Lung (tissue), 12 donors: ENCODE results near the gene SELENOW. TPM values are rescaled to one million over a fixed set of nuclear protein-coding genes. Genes with fewer than 3 reads are reported as not detected.
A peak's percentile ranks its signal among the peaks of the same experiment; 100 is the strongest.

ENCODE experiments used
- ATAC-seq: fragments of 200-7000 bp; cut with Tn5 transposase; one replicate; pipeline ENCODE4 v1.9.1; 2020; ENCODE audit warnings: moderate number of reproducible peaks; ENCODE audit not compliant: insufficient read depth, low FRiP score
- DNase-seq, 3 donors: peaks; one replicate each; pipeline ENCODE4 v3.0.0-alpha.2; 2013 to 2017
- H3K27ac ChIP-seq, 2 donors: one replicate each; pipeline ENCODE4 v1.5.1; 2013; ENCODE audit warnings: mild to moderate bottlenecking in 2 of 2, moderate library complexity in 2 of 2, control low read depth in 1 of 2, inconsistent platforms in 1 of 2, low read depth in 1 of 2, low read length in 1 of 2
- H3K27me3 ChIP-seq, 3 donors: one replicate each; pipeline ENCODE4 v1.5.1; 2013; ENCODE audit warnings: low read length in 2 of 3; ENCODE audit not compliant: control insufficient read depth in 3 of 3, insufficient read depth in 3 of 3
- H3K36me3 ChIP-seq, 4 donors: one replicate each; pipeline ENCODE4 v1.5.1; 2013; ENCODE audit warnings: low read length in 4 of 4, mild to moderate bottlenecking in 1 of 4, moderate library complexity in 1 of 4; ENCODE audit not compliant: control insufficient read depth in 4 of 4, insufficient read depth in 4 of 4
- H3K4me1 ChIP-seq, 5 donors: one replicate each; pipeline ENCODE4 v1.5.1; 2013; ENCODE audit warnings: low read length in 5 of 5, mild to moderate bottlenecking in 2 of 5, moderate library complexity in 1 of 5; ENCODE audit not compliant: control insufficient read depth in 5 of 5, insufficient read depth in 5 of 5
- H3K4me3 ChIP-seq: one replicate; pipeline ENCODE4 v1.5.1; 2013; ENCODE audit warnings: mild to moderate bottlenecking, control low read depth, moderate library complexity
- H3K9ac ChIP-seq, 2 donors: one replicate each; pipeline ENCODE4 v1.5.1; 2013; ENCODE audit warnings: low read length in 2 of 2, control low read depth in 1 of 2; ENCODE audit not compliant: insufficient read depth in 1 of 2
- H3K9me3 ChIP-seq, 4 donors: one replicate each; pipeline ENCODE4 v1.5.1; 2013; ENCODE audit warnings: low read length in 3 of 4, mild to moderate bottlenecking in 1 of 4, moderate library complexity in 1 of 4; ENCODE audit not compliant: control insufficient read depth in 4 of 4, insufficient read depth in 3 of 4
- WGBS, 2 donors: extraction: QIAGEN DNeasy Blood & Tissue Kit; methylation state at CpG; one replicate each; pipeline ENCODE4 v1.1.7; 2013; 5-methylcytosine and 5-hydroxymethylcytosine counted together
- polyA plus RNA-seq, 2 donors: library from polyadenylated mRNA; stranded (reverse); fragments of 200-250 nt; gene quantifications; one replicate each; pipeline ENCODE4 v1.2.1, GENCODE V29; 2013
- total RNA-seq, 2 donors: library from RNA; depleted of rRNA in 1 of 2; stranded (reverse); fragments of >200 nt in 1 of 2; gene quantifications; one replicate each; pipeline ENCODE4 v1.2.1, GENCODE V29; 2014 to 2021
- TF ChIP-seq, protein P1 (sequence below): IDR thresholded peaks from 2 replicates; pipeline ENCODE4 v1.5.1; 2012; ENCODE audit warnings: mild to moderate bottlenecking; ENCODE audit errors: control extremely low read depth, extremely low read depth
- donor health status: control.
- donor health status: control.
- donor health status: Bipolar disorder and iron deficiency.
- donor health status: healthy.
- donor health status: DM: yes; HTN: yes; CAD: no.

SELENOW gene
- total and polyA plus RNA-seq, 4 donors = 104 to 532 (median 346) TPM

DNA sequence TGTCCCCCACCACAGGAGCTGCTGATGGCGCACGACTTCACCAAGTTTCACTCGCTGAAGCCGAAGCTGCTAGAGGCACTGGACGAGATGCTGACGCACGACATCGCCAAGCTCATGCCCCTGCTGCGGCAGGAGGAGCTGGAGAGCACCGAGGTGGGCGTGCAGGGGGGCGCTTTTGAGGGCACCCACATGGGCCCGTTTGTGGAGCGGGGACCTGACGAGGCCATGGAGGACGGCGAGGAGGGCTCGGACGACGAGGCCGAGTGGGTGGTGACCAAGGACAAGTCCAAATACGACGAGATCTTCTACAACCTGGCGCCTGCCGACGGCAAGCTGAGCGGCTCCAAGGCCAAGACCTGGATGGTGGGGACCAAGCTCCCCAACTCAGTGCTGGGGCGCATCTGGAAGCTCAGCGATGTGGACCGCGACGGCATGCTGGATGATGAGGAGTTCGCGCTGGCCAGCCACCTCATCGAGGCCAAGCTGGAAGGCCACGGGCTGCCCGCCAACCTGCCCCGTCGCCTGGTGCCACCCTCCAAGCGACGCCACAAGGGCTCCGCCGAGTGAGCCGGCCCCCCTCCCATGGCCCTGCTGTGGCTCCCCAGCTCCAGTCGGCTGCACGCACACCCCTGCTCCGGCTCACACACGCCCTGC lies 37.5 kb upstream of the SELENOW start:
- no peak overlapping the region for H3K9ac ChIP-seq
- H3K27me3 ChIP-seq = no peaks in the 10 kb centered on the region
- no peak overlapping the region for H3K4me3 ChIP-seq
- H3K27ac ChIP-seq = peak overlapping the region in 1 of 2 donors; percentile 26
- DNase-seq (no peak), ATAC-seq (no peak)
- 93% methylated on average over 48 of the region's 48 CpGs for WGBS, 2 donors
- peaks cover 4 to 23% (median 9%) of the 10 kb centered on the region in 5 donors for H3K4me1 ChIP-seq
- peaks cover 0 to 4% (median 0%) of the 10 kb centered on the region in 4 donors for H3K9me3 ChIP-seq
- H3K36me3 ChIP-seq = peaks cover 0 to 34% (median 19%) of the 10 kb centered on the region in 4 donors
- TF ChIP-seq, protein P1, sequence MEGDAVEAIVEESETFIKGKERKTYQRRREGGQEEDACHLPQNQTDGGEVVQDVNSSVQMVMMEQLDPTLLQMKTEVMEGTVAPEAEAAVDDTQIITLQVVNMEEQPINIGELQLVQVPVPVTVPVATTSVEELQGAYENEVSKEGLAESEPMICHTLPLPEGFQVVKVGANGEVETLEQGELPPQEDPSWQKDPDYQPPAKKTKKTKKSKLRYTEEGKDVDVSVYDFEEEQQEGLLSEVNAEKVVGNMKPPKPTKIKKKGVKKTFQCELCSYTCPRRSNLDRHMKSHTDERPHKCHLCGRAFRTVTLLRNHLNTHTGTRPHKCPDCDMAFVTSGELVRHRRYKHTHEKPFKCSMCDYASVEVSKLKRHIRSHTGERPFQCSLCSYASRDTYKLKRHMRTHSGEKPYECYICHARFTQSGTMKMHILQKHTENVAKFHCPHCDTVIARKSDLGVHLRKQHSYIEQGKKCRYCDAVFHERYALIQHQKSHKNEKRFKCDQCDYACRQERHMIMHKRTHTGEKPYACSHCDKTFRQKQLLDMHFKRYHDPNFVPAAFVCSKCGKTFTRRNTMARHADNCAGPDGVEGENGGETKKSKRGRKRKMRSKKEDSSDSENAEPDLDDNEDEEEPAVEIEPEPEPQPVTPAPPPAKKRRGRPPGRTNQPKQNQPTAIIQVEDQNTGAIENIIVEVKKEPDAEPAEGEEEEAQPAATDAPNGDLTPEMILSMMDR = no peak

DNA sequence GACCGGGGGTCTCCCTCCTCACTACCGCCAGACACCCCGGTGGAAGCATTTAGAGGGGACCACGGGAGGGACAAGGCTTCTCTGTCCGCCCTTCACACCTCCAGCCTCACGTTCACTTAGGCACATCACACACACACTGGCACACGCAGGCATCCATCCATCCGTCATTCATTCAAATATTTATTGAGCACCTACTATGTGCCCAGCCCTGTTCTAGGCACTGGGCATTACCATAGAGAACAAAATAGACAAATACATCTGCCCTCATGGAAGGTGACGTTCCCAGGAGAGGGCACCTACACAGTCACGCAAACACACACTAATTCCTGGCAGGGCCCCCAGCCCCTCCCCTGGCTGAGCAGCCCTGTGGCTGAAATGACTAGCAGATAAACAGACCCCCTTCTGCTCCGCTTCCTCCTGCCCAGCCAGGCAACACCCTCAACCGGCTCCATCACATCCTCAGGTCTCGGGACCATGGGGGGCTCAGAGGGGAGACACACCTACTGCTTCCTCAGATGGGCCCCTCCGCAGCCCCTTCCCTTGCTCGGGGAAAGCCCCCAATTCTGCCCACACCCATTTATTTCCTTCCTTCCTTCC lies 36.9 kb upstream of the SELENOW start:
- TF ChIP-seq, protein P1 = no peak
- peaks cover 0 to 29% (median 13%) of the 10 kb centered on the region in 4 donors for H3K36me3 ChIP-seq
- no peaks in the 10 kb centered on the region for H3K27me3 ChIP-seq
- peaks cover 0 to 4% (median 0%) of the 10 kb centered on the region in 4 donors for H3K9me3 ChIP-seq
- peaks cover 5 to 23% (median 9%) of the 10 kb centered on the region in 5 donors for H3K4me1 ChIP-seq
- peak overlapping the region; percentile 55 to 70 for H3K27ac ChIP-seq
- DNase-seq = no peak
- 72 to 77% methylated on average over 15 of the region's 15 CpGs for WGBS, 2 donors
- ATAC-seq = no peak
- H3K4me3 ChIP-seq = no peak overlapping the region
- no peak overlapping the region for H3K9ac ChIP-seq

DNA sequence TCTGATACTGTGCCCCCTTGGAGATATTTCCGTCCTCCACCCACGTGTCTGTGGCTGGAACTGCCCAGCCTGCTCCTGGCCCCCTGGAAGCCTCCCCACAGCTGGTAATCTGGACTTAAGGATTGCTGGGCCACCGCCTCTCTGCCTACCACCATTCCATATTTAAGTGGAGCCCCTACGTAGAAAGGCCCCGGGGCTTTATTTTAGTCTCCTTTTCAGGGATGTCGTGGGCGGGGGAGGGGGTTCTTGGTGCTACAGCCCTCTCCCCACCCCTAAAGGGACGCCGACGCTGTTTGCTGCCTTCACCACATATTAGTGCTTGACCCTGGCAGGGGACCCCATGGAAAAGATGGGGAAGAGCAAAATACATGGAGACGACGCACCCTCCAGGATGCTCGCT lies 35.9 kb upstream of the SELENOW start:
- WGBS, 2 donors = 44 to 61% methylated on average over 13 of the region's 13 CpGs
- Histone ChIP-seq H3K27me3 (no peaks in the 10 kb centered on the region), H3K9me3 (peaks cover 0 to 2% (median 0%) of the 10 kb centered on the region in 4 donors), H3K9ac (peak overlapping the region in 1 of 2 donors; percentile 57), H3K36me3 (peaks cover 0 to 33% (median 14%) of the 10 kb centered on the region in 4 donors), H3K27ac (peak overlapping the region; percentile 70 to 95), H3K4me1 (peaks cover 7 to 23% (median 9%) of the 10 kb centered on the region in 5 donors), H3K4me3 (no peak overlapping the region)
- ATAC-seq = no peak
- TF ChIP-seq, protein P1 = no peak
- peak in 1 of 3 donors; percentile 38 for DNase-seq
